GM19099 (cell line): ENCODE results near the gene LHPP.

ENCODE experiments used
- POLR2A ChIP-seq: IDR thresholded peaks from 3 replicates; pipeline ENCODE4 v1.6.1; 2011; ENCODE audit warnings: low read depth; ENCODE audit not compliant: insufficient read length; ENCODE audit errors: extremely low read depth

LHPP gene

GRCh38 chr10:124622158-124622557 lies 160.5 kb downstream of the LHPP start:
- TF ChIP-seq POLR2A: no peak

- no peak for TF ChIP-seq POLR2A
Measured at GRCh38 chr10:124622866-124623536, 161.4 kb downstream of the LHPP start.

GRCh38 chr10:124624006-124624405 lies 162.4 kb downstream of the LHPP start:
- TF ChIP-seq POLR2A: no peak

GRCh38 chr10:124624466-124624865 lies 162.8 kb downstream of the LHPP start:
- no peak for TF ChIP-seq POLR2A

DNA sequence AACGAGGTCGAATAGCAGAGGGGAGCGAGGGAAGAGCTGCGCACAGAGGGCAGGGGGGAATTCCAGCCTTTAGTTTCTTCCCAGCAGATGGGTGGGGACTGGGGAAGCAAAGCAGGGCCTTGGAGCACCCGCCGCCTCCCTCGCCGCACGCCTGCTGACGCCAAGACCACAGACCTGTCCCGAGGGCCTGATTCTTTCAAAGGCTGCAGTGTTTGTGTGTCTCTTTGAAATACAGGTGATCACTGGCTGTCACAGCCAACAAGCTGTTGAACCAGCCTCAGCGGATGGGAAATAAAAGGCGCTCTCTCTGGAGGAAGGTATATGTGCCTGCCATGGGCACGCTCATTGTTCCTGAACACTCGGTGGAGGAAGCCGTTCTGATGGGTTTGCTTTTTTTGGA lies 163.3 kb downstream of the LHPP start:
- no peak for TF ChIP-seq POLR2A

- no peak for TF ChIP-seq POLR2A
Measured at GRCh38 chr10:124625831-124626238, 164.2 kb downstream of the LHPP start.

- TF ChIP-seq POLR2A: no peak
Measured at GRCh38 chr10:124626759-124627380, 165.2 kb downstream of the LHPP start.

GRCh38 chr10:124627866-124628675 lies 166.4 kb downstream of the LHPP start:
- TF ChIP-seq POLR2A: no peak

DNA sequence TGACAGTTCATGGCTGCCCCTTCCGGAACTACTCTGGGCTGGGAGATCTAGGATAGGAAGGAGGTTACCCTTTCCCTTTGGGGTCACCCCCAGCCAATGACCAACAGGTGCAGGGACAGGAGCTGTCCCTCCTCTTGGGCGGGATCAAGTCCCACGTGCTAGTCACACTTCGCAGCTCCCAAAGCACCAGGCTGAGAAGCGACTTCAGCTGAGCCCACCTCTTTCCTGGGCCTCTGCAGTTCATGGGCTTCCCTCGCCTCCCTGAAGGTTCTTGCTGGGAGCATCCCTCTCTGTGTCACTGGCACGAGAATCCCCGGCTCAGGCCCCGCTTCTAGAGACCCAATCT lies 167.0 kb downstream of the LHPP start:
- TF ChIP-seq POLR2A: no peak

DNA sequence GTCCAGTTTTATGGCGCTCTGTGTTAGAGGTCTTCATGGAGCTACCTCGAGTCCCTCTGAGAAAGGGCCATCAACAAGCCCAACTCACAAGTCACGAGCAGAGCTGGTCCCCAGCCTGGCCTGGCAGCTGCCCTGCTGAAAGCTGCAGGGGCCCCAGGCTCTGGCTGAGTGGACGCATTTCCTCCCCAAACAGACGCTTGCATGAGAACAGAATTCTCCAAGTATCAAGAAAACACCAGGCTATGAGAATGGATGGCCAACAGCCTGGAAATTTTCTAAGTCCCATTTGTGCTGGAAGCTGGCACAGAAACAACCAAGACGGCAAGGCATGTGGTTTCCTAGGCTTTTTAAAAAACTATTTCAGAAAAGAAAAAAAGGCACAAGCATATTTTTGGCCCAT lies 167.8 kb downstream of the LHPP start:
- TF ChIP-seq POLR2A: no peak

DNA sequence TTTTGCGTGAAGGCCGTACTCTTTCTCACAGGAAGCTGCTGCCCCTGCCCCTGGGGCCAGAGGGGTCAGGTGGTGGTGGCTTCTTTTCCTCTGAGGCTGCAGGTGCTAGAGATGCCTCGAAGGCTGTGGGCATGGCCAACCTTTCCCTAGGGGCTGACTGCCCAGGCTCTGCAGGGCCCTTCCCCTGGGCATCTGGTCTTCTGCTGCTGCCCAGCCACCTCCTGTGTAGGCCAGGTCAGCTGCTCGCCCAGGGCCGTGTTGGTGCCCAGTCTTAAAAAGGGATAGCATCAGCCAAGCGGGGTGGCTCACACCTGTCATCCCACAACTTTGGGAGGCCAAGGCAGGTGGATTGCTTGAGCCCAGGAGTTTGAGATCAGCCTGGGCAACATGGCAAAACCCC lies 168.2 kb downstream of the LHPP start:
- TF ChIP-seq POLR2A: no peak

DNA sequence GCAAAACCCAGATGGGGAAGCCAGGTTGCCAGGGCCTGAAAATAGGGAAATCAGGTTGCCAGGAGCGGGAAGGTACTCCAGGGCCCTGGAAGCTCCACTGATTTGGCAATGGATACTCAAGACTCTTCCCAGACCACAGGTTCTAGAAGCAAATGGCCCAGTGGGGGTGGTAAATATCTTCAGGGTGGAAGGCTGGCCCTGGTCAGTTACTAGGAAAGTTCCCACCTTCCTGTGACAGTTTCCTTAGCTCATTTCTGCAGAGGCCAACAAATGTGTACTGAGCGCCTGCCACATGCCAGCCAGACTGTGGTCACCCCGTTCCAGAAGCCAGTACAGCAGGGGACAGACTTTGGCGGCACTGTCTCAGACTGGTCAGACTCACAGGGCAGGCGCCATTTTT lies 168.9 kb downstream of the LHPP start:
- no peak for TF ChIP-seq POLR2A

- TF ChIP-seq POLR2A: no peak
Measured at GRCh38 chr10:124632064-124632531, 170.5 kb downstream of the LHPP start.

- no peak for TF ChIP-seq POLR2A
Measured at GRCh38 chr10:124632566-124632965, 170.9 kb downstream of the LHPP start.

DNA sequence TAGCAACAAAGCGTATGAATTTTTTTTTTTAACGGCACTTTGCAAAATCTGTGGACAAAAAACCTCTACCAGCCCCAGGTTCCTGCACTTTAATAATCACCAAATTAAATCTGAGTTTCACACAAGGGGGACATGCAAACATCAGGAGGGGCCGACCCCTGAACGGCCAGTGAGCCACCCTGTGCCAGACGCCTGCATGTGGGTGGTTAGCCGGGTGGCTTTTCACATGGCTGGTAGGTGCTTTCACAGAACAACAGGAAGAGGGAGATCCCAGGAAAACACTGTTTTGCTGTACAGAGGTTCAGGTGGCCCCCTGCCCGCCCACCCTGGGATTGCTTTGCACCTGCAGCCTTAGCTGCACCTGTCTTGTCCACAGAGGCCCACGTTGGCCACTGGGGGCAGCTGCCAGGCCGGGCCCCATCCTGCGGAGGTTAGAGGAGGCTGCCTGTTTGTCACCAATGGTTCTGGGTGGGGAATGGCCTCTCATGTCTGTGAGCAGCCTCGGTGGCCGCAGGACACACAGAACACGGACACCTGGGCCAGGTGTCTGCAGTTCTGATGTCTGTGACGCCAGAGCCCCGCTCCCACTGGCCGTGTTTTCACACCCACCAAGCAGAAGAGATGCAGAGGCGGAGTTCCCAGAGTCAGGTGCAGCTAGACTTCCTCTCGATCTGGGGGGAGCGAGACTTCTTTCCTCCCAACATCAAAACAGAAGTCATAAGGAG lies 174.8 kb downstream of the LHPP start:
- TF ChIP-seq POLR2A: no peak

GRCh38 chr10:124637091-124637700 lies 175.6 kb downstream of the LHPP start:
- TF ChIP-seq POLR2A: no peak

GRCh38 chr10:124637746-124638145 lies 176.1 kb downstream of the LHPP start:
- TF ChIP-seq POLR2A: no peak
